NCI-H2107 treated with DMSO at 0.1 percent for 48 hours (cell line): ENCODE data around the gene EPHB2.

Experiments
- DNase-seq: peaks from one replicate; lab custom pipeline; 2025; ENCODE audit not compliant: unreplicated experiment; lab: John Stamatoyannopoulos, UW

The EPHB2 gene

DNA sequence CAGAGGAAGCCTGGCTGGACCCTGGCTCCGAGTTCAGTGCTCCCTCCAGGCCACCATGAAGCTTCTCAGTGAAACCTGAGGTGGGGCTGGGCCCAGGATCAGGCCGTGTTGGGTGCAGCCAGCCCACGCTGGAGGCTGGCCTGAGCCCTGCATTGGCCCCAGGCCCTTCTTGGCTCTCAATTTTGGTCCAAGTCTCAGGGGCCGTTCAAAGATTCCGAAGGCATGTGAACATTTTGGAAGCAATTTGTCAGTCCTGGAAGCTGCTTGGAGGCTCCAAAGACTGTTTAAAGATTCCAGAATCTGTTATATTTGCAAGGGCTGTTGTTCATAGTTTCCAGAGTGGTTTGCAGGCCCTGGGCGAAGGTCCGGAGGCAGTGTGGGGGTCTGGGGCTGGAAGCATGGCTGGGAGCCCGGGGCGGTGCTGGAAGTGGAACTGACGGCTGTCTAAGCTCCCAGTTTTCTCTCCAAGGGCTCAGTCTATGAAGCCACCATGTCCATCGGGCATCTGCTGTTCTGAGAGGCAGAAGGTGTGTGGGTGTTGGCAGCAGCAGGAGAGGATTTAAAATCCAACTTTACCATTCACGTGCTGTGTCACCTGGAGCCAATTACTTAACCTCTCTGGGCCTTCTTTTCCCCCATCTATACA lies 104.9 kb downstream of the EPHB2 start:
- DNase-seq: no peak

DNA sequence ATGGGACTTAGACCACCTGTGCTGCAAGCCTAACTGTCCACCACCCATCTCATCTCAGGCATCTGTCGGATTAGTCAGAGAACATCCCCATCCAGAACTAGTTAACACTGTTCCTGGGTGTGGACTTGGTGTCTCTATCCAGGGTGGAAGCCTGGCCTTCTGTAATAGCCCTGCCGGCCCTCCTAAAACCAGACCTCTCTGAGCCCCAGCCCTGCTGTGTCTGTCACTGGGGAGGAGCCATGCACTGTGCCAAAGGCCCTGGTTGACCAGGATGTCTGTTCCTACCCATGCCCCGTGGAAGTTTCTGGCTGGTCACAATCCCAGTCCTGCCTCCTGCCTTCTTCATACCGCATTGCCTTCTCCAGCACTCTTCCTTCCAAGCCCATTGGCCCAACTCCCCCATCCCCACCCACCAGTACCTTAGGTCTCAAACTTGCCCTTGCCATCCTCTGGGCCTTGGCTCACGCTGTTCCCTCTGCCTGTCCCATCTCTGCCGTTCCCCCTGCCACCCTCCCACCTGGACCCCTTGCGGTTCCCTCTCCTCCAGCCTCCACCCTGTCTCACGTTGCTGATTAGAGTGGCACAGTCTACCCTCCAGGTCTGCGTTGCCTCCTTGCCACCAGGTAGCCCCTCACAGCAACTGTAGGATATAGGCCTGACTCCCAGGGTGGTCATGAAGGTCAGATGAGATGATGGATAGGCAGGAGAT lies 105.6 kb downstream of the EPHB2 start:
- no peak for DNase-seq

DNA sequence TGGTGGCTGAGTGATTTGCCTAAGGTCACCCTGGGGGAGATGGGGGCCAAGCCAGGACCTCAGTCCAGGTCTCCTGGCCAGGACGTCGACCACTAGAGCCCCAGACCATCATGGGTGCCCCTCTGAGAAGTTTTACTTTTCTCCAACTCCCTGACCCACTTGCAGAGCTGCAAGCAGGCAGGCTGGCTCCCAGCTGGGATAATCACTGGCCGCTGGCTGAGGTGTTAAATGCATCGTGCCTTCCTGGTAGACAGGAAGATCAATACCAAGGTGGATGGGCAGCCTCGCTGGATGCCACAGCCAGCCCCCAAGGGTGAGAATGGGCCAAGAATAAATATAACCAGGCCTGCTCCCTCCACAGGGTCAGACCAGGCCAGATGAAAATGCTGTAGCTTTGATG lies 106.2 kb downstream of the EPHB2 start:
- DNase-seq: no peak

DNA sequence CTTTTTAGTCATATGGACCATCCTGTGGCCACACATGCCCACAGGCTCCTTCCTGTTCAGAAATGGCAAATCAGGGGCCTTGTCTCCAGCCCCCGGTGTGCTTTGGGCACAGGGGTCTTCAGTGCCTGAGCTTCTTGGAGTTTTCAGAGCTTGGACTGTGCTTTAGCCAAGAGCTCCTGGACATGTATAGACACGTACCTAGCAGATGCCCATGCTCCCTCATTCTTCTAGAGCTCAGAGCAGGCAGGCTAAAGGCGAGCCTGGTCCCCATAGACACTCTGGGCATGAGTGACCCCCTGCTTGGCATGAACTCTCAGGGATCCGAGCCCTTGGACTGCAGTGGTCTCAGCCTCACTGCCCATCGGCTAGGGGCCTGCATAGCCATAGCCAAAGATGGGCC lies 106.8 kb downstream of the EPHB2 start:
- DNase-seq: no peak

DNA sequence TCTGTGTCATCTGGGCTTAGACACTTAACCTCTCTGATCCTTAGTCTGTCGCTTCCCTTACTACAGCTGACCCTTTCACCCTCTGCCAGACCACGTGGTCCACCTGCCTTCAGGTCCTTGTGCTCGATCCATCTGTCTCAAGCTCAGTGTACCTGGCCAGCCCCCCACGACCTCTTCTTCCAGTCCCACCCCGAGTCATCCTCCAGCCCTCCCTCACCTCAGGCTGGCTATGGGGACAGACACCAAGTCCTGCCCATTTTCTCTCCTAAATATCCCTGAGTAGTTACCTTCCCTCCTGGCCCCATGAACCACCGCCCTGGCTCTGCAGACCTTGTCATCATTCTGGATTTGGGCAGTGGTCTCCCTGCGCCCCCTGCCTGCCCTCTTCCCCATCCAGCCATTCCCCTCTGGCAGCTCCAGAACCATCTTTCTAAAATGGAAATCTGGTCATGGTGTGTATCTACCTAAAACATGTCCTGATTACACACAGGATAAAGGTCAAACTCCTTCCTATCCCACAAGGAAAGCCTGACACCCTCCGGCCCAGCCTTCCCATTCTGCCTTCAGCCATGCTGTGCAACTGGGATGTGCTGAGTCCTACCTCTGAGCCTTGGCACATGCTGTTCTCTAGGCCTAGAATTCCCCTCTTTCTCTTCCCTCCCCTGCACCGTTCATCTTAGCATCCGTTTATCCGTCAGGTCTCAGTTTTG lies 107.6 kb downstream of the EPHB2 start:
- no peak for DNase-seq

DNA sequence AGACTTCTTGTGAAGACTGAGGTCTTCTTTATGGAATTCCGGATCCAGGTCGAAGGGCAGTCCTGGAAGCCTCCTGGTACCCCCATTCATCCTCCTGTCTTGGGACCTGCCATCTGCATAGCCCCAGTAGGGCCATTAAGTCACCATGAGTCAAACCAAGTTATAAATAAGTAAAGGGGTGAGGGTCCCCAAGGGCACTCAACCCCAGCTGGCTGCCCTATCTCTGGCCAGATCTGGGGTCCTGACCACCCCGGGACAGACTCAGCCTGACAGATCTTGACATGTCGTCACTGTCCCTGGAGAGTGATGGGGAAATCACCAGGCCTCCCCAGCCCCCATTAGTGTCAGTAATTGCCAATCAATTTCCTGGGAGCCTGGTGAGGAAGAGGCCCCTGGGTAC lies 108.7 kb downstream of the EPHB2 start:
- DNase-seq: no peak

DNA sequence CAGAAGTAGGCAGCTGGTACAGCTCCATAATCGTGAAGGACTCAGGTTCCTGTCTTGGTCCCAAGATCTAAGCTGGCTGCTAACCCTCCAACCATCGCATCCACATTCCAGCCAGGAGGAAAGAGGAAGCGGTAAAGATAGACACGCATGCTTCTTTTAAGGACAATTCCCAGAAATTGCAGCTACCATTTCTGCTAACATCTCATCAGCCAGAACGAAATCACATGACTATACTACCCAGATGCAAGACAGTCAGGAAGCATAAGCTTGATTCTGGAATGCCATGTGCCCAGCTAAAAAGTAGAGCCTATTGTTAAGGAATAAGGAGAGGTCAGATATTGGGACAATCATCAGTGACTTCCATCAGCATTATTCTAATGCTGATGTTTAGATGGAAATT lies 110.4 kb downstream of the EPHB2 start:
- no peak for DNase-seq

DNA sequence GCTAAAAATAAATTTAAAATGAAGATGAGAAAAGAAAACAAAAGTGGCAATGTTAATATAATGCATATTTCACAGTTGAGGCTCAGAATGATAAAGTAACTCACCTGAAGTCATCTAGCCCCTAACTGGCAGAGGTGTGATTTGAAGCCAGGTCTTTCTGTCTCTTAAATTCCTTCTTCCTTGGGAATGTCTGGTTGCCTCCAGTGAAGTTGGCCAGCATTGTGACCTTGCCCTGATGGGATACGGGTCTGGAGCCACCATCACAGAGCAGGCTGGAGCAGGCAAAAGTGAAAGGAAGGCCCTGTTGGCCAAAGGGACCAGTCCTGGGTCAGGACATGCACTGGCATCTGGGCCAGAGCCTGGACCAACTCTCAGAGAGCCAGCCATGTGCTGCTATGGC lies 111.7 kb downstream of the EPHB2 start:
- DNase-seq: no peak

DNA sequence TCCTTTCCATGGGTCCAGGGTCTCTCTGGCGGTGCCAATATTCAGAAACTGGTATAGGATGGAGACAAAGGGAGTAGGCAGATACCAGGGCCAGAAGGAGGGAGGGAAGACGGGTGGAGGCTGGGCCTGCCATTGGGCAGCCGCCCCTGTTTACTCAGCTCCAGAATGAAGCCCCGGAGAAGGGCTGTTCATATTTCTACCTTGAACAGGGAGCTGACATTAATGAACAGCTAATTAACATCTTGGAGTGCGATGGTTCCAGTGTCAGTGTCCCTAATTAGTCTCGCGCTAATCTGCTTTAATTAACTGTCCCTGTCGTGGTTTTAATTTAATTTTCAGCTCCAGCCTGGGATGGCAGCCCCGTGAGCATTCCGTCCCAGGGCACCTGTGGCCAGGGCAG lies 113.8 kb downstream of the EPHB2 start:
- no peak for DNase-seq

DNA sequence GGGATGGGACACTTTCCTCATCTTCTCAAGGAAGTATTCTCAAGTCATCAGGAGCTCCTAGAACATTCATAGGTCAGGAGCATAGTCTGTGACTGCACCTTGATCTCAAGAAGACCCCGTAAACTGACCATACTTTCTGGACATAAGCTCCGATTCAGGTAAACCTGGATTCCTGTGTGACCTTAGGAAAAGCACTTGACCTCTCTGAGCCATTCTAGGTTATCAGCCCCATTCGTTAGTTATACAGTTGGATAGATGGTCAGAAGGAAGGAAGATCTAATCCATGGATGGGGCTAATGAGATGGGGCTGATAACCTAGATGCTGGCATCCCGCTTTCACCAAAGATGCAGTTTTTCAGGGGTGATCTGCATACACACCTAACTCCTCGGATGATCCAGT lies 114.3 kb downstream of the EPHB2 start:
- DNase-seq: no peak

DNA sequence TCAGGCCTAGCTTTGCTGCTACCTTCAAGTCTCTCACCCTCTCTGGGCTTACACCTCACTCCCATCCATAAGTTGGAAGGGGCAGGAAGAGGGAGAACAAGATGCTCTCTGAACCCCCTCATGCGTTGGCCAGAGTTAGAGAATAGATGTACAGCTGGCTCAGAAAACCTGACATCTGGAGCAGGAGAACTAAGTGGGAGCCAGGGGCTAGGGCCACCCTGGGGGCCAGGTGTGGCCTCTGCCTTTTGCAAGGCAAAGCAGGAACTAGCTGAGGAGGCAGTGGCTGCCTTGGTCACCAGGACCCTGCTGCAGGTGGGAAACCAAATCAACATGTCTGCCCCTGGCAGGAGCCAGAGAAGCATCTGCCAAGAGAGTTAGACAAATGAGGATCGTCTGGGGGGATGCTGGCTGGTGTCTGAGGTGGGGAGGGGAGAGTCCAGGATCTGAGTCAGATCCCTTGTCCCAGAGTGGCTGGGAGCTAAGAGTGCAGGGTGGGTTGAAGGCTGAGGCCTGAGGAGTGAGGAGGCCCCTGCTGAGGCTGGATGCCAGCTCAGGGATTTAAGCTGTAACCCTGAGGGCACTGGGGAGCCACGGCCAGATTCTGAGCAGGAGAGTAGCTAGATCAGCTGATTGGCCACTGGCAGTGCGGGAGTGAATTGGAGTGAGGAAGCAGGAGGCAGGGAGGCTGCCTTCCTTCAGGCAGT lies 115.0 kb downstream of the EPHB2 start:
- no peak for DNase-seq

DNA sequence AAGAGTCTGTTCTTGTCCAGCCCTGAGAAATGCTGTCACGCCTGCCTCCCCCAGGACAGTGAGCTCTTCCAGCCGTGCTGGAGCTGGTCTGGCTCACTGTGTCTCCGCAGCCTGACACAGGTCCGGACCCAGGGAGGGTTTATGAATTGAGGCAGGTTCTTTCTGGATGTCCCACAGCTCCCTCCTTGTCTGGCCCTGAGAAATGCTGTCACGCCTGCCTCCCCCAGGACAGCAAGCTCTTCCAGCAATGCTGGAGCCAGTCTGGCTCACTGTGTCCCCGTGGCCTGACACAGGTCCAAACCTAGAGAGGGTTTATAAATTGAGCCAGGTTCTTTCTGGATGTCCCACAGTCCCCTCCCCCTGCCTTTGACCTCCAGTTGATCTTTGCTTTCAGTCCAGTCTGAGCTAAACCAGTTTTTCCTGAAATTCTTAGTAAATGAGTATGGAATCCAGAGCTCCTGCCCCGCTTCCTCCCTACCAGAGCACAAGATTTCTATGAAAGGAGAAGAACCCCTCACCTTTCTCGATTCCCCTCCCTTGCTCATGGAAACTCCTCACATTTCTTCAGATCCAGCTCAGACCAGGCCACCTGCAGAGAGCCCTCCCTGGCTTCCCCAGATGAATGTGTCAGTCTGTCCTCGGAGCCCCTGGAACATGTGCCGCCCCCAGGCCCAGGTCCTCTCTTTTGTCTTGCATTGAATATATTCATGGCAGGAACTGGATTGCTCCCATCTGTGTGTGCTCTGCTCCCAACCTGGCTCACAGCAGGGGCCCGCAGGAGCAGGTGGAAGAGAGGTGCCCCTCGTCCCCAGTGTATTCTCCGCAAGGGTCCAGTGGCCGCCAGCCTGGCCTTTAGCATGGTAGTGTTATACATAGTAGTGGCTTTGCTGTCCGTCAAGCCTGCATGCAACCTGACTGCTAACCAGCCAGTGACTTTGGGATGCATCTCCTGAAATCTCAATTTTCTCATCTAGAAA lies 116.3 kb downstream of the EPHB2 start:
- no peak for DNase-seq

DNA sequence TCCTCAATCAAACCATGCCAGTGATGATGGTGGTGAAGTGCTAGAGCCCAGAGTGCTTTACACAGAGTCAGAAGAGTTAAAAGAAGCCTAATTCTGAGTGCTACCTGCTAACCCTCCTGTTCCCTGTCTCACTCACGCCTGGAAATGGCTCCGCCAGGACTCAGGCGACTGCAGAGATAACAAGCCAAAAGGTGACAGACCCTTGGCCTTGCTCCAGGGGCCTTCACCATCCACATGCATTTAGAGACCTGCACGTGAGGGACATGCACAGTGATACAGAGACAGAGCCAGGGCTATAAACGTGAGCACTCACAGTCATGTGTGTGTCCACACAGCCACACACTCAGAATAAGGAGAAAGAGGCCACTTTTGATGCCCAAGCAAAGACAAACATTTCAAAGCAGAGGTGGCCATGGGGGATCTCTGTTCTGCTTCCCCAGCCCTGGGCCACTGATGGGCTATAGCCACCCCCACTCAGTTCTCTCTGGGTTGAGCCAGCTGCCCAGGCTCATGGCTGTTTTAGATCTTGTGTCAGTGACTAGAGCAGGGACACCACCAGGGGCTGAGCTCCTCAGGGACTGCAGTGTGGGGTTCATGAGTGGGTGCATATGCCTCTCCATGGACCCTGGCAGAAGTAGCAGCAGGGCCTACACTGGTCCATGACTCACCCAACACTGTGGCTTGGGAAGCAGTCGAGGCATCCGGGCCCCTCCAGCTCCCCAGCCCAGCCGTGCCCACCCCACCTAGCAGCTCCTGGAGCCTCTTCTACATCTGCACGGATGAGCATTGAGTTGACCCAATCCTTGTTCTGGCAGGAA lies 117.2 kb downstream of the EPHB2 start:
- DNase-seq: no peak

DNA sequence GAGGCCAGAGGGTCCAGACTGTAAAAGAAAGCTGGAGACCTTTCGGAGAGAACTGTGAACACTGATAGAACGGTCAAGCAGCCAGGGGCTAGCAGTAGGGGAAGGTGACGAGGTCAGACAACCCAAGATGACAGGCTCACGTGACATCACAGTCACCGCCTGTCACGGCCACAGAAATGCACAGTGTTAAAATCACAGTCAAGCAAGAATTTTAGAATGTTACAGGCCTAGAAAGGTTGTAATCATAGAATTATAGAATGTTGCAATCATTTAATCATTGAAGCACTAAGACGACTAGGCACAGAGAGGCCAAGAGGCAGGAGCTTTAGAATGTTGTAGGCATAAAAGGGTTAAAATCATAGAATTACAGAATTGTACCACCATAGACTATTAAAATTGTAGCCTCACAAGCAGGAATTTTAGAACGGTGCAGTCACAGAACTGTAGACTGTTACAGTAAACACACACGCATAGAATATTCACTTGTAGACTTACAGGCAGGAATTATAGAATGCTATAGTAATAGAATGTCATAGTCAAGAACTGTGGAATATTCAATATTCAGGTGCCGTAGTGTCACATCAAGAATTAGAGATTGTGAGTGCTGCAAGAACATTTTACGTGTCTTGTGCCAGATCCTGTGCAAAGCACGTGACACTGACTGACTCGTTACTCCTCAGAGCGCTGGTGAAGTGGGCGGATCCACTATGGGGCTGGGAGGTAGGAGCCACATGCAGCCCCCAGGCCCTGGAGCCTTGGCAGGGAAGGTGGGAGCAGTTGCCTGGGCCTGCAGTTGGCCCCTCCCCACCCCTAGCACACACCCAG lies 118.1 kb downstream of the EPHB2 start:
- DNase-seq: no peak

DNA sequence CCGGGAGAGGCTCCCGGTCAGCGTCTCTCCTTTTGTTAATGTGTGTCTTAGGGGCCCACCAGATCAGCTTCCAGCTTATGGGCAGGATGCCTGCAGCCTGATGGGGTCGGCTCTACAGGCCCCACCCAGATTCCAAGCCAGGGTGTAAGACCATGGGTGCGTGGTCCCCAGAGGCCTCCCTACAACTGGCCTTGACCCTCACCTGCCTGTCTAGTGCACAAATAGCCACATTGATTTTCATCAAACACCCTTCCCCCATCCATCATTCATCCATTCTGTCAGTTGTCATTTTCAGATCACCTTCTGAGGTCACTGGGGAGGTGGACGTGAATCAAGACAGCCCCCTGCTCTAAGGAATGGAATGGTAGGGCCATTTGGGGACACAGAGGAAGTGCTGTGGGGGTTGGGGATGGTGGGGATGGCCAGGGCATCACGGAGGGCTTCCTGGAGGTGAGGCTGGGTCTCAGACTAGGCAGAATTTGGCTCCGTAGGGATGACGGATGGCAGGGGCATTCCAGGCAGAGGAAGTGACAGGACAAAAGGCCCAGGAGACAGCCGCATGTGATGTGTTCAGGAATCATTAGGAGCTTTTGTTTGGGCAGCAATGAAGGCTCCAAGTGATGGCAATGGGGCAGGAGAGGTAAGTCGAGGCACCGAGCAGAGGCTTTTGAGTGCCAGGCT lies 118.8 kb downstream of the EPHB2 start:
- no peak for DNase-seq

DNA sequence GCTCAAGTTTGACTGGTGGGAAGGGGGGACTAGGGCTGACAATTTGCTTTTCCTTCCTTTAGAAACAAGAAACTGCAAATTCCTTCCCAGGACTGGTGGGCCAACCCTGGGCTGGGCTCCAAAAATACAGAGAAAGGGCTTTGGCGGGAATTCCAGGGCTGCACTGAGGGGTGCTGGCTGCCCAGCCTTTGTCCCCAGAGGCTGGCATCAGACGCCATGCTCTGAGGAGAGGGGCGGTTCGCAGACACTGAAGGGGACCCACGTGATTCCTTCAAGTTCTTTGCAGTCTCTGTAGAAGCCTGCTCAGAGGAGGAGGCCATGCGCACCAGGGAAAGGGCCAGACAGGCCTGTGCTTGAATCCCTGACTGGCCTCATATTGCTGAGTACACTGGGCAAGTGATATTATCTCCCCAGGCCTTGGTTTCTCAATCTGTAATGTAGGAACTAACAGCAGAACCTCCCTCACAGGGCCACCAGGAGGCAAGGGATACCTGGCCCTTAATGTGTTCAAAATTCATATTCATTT lies 119.5 kb downstream of the EPHB2 start:
- no peak for DNase-seq

DNA sequence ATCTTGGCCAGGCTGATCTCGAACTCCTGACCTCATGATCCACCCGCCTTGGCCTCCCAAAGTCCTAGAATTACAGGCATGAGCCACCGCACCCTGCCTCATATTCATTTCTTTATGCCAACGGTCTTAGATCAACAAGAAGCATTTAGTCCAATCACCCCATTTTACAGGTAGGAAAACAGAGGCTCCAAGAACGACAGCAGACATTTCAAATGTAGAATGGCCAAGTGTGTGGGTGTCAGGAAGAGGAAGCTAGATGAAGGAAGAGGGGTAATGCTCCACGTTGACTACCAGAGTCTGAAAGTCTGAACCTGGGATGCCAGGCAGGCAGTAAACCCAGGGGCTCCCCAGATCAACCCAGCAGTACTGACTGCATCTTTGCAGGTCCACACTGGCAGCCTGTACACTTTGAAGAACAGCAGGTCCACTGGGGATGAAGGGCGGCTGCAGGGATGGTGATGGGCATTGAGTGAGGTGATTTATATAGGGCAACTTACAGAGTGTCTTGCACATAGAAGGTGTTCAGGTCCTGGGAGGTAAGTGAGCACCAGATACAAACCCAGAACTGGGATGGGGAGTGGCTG lies 120.2 kb downstream of the EPHB2 start:
- DNase-seq: no peak
